Sigmoid colon (tissue), 4 donors: ENCODE data around the gene SRF.

Experiments used
- CTCF ChIP-seq, 4 experiments: fragments of 450-650 bp in 3 of 4; fragments of 200-600 bp in 1 of 4; IDR thresholded peaks; one replicate each; pipeline ENCODE4 v1.5.1; 2016 to 2019; ENCODE audit warnings: antibody characterized with exemption in 4 of 4, mild to moderate bottlenecking in 3 of 4, moderate library complexity in 2 of 4
- EP300 ChIP-seq, 4 donors: sonication (generic); formaldehyde crosslinking; IDR thresholded peaks; one replicate each; pipeline ENCODE4 v1.6.1; 2017; ENCODE audit warnings: antibody characterized with exemption in 4 of 4
- POLR2A ChIP-seq, 2 donors: fragments of 450-650 bp; IDR thresholded peaks; one replicate each; pipeline ENCODE4 v1.6.1; 2016; ENCODE audit warnings: antibody characterized with exemption in 2 of 2, mild to moderate bottlenecking in 2 of 2, moderate library complexity in 2 of 2
- POLR2AphosphoS5 ChIP-seq, 4 donors: sonication (generic); formaldehyde crosslinking; IDR thresholded peaks; one replicate each; pipeline ENCODE4 v1.6.1; 2017; ENCODE audit warnings: antibody characterized with exemption in 4 of 4

GRCh38 chr6:43138267-43138666 is 32.8 kb upstream of the SRF start:
- no peak for TF ChIP-seq POLR2A (IDR thresholded peaks at IDR 0.05)
- TF ChIP-seq CTCF (IDR thresholded peaks at IDR 0.05) = no peak
- TF ChIP-seq EP300 (IDR thresholded peaks at IDR 0.05) = no peak
- no peak for TF ChIP-seq POLR2AphosphoS5 (IDR thresholded peaks at IDR 0.05)
